ENCODE results near the gene LRRC15.

Gene LRRC15

GRCh38 chr3:194336601-194337355, 32.8 kb downstream of the LRRC15 start:
- no peak for DNase-seq (ENCODE audit: low read depth in 2 of 2)

- DNase-seq (ENCODE audit: low read depth in 2 of 2) = no peak
Measured at GRCh38 chr3:194333981-194334320, 35.6 kb downstream of the LRRC15 start.

GRCh38 chr3:194333212-194333980, 36.1 kb downstream of the LRRC15 start:
- DNase-seq (ENCODE audit: low read depth in 2 of 2) = peak; percentile 88 to 89

GRCh38 chr3:194332858-194333211, 36.7 kb downstream of the LRRC15 start:
- DNase-seq (ENCODE audit: low read depth in 2 of 2) = no peak

GRCh38 chr3:194330579-194330978, 39.0 kb downstream of the LRRC15 start:
- DNase-seq (ENCODE audit: low read depth in 2 of 2) = no peak

- no peak for DNase-seq (ENCODE audit: low read depth in 2 of 2)
Measured at GRCh38 chr3:194330160-194330559, 39.4 kb downstream of the LRRC15 start.

- DNase-seq (ENCODE audit: low read depth in 2 of 2) = no peak
Measured at GRCh38 chr3:194329583-194329965, 40.0 kb downstream of the LRRC15 start.

GRCh38 chr3:194328942-194329582, 40.5 kb downstream of the LRRC15 start:
- no peak for DNase-seq (ENCODE audit: low read depth in 2 of 2)

GRCh38 chr3:194328053-194328657, 41.4 kb downstream of the LRRC15 start:
- no peak for DNase-seq (ENCODE audit: low read depth in 2 of 2)

- DNase-seq (ENCODE audit: low read depth in 2 of 2) = no peak
Measured at GRCh38 chr3:194327218-194328052, 42.1 kb downstream of the LRRC15 start.

- DNase-seq (ENCODE audit: low read depth in 2 of 2) = no peak
Measured at GRCh38 chr3:194326968-194327217, 42.6 kb downstream of the LRRC15 start.

GRCh38 chr3:194326192-194326967, 43.2 kb downstream of the LRRC15 start:
- no peak for DNase-seq (ENCODE audit: low read depth in 2 of 2)

- no peak for DNase-seq (ENCODE audit: low read depth in 2 of 2)
Measured at GRCh38 chr3:194325424-194326153, 44.0 kb downstream of the LRRC15 start.

- no peak for DNase-seq (ENCODE audit: low read depth in 2 of 2)
Measured at GRCh38 chr3:194324823-194325327, 44.7 kb downstream of the LRRC15 start.

GRCh38 chr3:194323785-194324735, 45.5 kb downstream of the LRRC15 start:
- DNase-seq (ENCODE audit: low read depth in 2 of 2) = no peak

GRCh38 chr3:194322678-194323211, 46.8 kb downstream of the LRRC15 start:
- DNase-seq (ENCODE audit: low read depth in 2 of 2) = no peak

GRCh38 chr3:194321693-194322640, 47.6 kb downstream of the LRRC15 start:
- no peak for DNase-seq (ENCODE audit: low read depth in 2 of 2)

Data from stimulated activated CD4-positive, alpha-beta T cell treated with anti-CD3 and anti-CD28 coated beads, Interleukin-1b, Interleukin-23, amount 100 ng/mL, for 4 hours (primary cell).